CD1c-positive myeloid dendritic cell (primary cell): Measurements from ENCODE around the gene GNAQ.
A peak's percentile ranks its signal among the peaks of the same experiment; 100 is the strongest.
"Not testable (repeated sequence)": the region's sequence is repeated elsewhere in the genome, so short reads cannot be mapped to it uniquely, and the experiment has no call there.

Experiments used
- DNase-seq: peaks from one replicate; pipeline ENCODE4 v3.0.0-alpha.2; 2016; ENCODE audit errors: extremely low spot score

GNAQ gene

DNA sequence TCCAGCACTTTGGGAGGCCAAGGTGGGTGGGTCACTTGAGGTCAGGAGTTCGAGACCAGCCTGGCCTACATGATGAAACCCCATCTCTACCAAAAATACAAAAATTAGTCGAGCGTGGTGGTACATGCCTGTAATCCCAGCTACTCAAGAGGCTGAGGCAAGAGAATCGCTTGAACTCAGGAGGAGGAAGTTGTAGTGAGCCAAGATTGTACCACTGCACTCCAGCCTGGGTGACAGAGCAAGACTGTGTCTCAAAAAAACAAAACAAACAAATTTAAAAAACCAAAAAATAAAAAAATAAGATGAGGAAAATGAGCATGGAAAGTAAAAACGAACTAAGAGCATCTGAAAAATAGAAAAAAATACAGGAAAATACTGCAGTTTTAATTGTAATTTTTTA lies 152.8 kb downstream of the GNAQ start:
- DNase-seq = not testable (repeated sequence)

DNA sequence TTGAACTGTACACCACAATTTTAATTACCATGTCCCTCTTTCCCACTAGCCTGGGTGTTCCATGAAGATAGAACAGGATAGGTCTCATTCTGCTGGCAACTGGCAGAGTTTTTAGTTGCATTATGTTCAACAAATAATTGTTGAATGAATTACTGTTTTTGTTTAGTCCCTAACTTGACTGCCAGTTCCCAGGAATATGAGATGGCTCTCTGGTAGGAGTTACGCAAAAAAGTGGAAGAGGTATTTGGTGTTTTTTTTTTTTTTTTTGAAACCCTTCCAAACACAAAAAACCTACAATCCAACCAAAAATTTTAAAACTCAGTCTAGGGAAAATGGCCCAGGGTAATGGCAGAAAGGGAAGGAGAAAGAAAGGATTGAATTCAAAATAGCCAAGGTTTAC lies 153.6 kb downstream of the GNAQ start:
- DNase-seq = no peak

GRCh38 chr9:77876590-77876989 lies 155.0 kb downstream of the GNAQ start:
- DNase-seq = no peak

DNA sequence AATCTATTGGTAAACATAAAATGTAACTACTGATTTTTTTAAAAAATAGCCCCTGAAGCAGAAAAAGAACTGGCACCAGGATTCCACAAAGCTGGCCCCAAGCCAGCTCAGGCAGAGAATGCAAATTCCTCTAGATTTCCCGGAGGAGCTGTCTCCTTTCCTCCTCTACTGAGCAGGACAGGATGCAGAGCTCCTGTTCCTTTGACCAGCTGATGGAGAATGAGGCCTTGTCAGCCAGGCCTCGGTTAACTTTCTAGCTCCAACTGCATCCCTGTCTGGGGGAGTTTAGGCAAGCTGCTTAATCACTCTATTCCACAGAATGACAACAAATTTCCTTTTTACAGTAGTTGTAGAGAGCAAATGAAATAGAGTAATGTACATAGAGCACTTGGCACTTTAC lies 155.5 kb downstream of the GNAQ start:
- DNase-seq = no peak

DNA sequence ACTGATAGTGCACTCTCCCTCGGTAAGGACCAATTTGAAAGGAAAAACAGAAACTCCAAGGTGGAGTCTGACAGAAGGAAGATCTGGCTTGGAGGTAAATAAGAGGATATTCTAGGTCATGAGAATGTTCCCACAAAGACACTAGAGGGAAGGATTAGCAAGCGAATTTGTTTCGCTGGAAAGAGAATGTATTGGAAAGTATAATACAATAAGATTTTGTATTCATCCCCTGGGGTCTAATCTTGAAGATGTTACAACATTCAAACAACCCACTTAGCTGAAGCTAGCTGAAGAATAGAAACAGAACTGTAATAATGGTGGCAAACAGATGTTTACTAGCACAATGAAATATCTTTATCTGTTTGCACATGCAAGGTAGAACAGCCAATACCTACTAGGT lies 158.7 kb downstream of the GNAQ start:
- DNase-seq = no peak

GRCh38 chr9:77872177-77872576 lies 159.4 kb downstream of the GNAQ start:
- DNase-seq = no peak

DNA sequence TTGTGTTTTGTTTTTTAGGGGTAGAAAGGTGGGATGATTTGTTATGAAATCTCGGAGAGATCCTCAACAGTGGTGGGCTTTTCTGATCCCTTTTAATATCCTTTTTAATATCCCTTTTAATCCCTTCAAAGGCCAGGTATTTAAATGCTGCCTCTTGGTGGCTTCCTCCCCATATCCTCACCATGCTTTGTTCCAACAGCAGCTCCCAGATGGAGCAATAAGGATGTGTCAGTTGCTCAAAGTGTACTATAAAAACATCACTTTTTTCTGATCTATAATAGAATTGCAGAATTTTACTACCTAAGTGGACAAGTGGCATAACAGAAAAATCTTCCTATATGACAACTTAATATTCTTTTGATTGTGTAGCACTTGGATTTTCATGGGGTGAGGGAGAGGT lies 160.1 kb downstream of the GNAQ start:
- DNase-seq = no peak

GRCh38 chr9:77866878-77867277 lies 164.7 kb downstream of the GNAQ start:
- no peak for DNase-seq

GRCh38 chr9:77865385-77866047 lies 166.1 kb downstream of the GNAQ start:
- no peak for DNase-seq

DNA sequence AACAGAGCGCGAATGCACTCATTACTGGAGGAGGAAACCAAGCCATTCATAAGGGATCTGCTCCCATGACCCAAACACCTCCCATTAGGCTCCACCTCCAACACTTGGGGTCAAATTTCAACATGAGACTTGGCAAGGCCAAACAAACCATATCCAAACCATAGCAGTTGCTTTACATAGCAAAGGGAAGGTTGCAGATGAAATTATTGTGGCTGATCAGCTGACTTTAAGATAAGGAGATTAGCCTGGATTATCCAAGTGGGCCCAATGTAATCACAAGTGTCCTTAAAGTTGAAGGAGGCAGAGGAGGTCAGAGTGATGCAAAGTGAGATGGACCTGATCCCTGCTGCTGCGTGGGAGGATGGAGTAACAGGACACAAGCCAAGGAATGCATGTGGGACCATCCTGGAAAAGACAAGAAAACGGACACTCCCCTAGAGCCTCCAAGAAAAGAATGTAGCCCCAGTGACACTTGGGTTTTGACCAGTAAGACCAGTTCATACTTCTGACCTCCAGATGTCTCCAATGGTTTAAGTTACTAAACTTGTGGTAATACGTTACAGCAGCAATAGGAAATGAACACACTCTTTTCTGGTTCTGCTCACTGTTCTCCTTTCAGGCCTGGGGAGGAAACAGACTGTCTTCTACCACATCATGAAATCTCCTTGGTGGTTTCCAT lies 167.3 kb downstream of the GNAQ start:
- peak; percentile 32 for DNase-seq

- not testable (repeated sequence) for DNase-seq
These were observed 168.0 kb downstream of the GNAQ start for GRCh38 chr9:77863638-77864037.

- DNase-seq = not testable (repeated sequence)
These were observed 170.7 kb downstream of the GNAQ start for GRCh38 chr9:77860953-77861352.

DNA sequence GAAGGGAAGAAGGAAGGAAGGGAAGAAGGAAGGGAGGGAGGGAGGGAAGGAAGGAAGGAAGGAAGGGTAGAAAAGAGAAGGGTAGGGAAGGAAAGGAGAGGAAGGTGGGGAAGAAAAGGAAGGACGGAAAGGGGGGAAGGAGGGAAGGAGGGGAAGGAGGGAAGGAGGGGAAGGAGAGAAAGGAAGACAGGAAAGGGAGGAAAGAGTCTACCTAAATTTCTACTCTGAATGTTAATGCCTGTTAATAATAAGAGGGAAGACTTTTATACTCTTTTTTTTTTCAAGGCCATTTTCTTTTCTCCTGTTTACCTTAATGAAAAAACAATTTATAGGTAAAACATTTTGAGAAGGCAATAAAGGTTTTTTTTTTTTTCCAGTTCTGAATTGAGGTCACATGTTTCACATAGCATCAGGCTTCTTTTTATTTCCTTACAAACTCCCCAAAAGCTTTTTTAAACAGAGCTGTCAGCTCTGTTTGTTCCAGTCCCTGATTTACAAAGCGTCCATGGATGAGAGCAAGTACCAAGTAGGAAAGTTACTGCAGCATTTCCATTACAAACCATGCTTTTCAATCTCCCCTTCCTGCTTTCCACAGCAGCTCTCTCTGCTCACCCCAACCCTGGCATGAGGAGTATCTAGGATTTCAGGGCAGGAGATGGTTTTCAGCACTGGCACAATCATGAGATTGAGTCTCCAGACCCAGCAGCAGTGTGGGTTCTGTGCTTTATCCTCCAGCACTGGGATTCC lies 173.9 kb downstream of the GNAQ start:
- no peak for DNase-seq

- DNase-seq = no peak
These were observed 175.0 kb downstream of the GNAQ start for GRCh38 chr9:77856615-77857014.

DNA sequence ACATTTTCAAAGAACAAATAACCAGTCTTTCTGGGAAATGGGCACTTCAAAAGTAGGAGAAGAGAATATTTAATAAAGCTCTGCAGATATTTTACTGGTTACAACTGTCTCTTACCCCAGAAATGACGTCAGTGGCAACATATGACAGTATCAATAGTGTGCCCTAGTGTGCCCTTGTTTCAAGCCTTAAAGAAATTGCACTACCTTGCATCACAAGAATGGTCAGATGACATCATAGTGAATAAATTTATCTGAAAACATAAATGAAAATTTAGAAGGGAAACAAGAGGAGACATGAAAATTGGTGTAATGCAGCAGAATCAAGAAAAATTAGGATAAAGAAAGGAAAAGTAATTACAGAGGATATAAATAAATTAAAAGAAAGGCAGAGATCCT lies 176.7 kb downstream of the GNAQ start:
- DNase-seq = no peak

- DNase-seq = no peak
These were observed 177.2 kb downstream of the GNAQ start for GRCh38 chr9:77854258-77854915.

- DNase-seq = no peak
These were observed 177.9 kb downstream of the GNAQ start for GRCh38 chr9:77853716-77854115.

DNA sequence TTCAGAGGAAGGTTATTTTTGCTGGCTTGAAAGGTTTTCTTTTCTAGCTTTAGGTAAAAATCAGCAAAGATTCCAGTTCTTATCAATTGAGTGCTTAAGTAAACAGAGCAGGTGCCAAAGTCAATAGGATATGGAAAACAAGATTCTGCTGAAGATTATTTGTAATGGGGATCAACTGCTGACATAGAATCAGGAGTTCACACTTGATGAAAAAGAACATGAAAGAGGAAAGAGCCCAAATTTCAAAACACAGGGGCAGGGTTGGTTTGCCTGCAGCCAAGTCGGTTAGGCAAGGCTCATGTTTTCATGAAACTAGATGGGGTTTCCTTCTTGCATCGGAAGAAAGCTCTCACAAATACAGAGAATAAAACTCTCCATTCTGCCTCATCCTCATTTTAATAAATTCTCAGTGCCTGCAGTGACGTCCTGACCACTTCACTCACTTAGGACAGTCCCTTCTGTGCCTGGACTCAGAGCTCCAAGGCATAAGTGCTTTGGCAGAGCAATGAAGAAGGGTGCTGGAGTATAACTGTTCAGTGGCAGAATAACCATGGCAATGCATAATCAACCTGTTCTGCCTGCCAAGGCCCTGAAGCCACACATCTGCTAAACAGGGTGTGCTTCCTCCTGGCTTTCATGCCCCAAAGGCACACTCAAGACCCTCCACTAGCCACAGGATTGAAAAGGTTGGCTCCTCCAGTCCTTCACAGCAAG lies 179.6 kb downstream of the GNAQ start:
- peak; percentile 17 for DNase-seq

DNA sequence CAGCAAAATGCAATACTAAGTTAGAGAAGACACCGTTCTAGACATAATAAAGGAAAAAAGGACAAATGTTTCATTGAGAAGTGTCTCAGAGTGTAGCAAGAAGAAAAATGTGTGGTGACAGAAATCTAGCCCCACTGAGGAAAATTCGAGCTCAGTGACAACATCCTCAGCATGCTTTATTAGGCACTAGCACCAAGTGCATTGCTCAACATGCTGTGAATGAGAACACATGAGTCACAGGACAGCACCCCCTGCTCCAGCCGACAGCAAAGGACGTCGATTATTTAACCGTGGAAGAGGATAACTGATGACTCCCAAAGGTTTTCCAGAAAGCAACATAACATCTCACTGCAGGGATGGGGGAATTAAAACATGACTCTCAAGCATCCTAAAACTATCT lies 182.7 kb downstream of the GNAQ start:
- DNase-seq = peak; percentile 43

- no peak for DNase-seq
These were observed 183.2 kb downstream of the GNAQ start for GRCh38 chr9:77848404-77848803.

DNA sequence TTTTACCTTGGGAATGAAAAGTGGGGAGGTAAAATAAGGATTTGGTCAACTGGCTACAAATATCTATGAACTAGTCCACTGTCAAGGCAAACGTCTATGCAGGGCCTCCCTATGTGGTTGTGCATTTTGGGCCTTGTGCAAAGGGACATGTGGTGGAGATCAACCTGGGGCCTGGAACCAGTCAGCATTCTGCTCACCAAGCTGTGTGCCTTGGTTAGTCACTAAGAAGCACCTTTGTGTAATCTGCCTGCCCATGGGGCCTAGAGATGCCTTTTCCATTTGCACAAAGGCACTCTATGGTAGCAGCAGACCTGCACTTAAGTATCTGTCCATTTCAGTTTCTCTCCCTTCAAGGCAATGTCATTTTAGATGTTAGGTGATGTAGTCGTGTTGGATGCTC lies 184.0 kb downstream of the GNAQ start:
- no peak for DNase-seq

GRCh38 chr9:77847059-77847499 lies 184.5 kb downstream of the GNAQ start:
- no peak for DNase-seq
